Activated naive CD8-positive, alpha-beta T cell treated with anti-CD3 and anti-CD28 coated beads, Interleukin-2, amount 10 ng/mL, durations not matched to agents 7 days and 5 days (primary cell): ENCODE results near the gene MAEA. TPM values are rescaled to one million over a fixed set of nuclear protein-coding genes. Genes with fewer than 3 reads are reported as not detected.
A peak's percentile ranks its signal among the peaks of the same experiment; 100 is the strongest.

Source experiments
- ATAC-seq: fragments of 150-1000 bp; cut with Tn5 transposase; one replicate; pipeline ENCODE4 v1.10.0; 2021; ENCODE audit warnings: low read depth, moderate library complexity
- POLR2A ChIA-PET: fragments of 350-600 bp; sonication (Branson Sonifier 250); formaldehyde crosslinking; loops from one replicate; lab custom pipeline; 2021; ENCODE audit warnings: antibody characterized with exemption; lab: Charles Lee
- DNase-seq: peaks from one replicate; pipeline ENCODE4 v3.0.0; 2021
- H3K27ac Mint-ChIP-seq: one replicate; pipeline ENCODE4 v1.8.0; 2022; ENCODE audit warnings: mild to moderate bottlenecking, mixed read lengths
- H3K27me3 Mint-ChIP-seq: one replicate; pipeline ENCODE4 v1.8.0; 2022; ENCODE audit warnings: mild to moderate bottlenecking, moderate library complexity, mixed read lengths
- H3K36me3 Mint-ChIP-seq: one replicate; pipeline ENCODE4 v1.8.0; 2021; ENCODE audit warnings: mild to moderate bottlenecking, mixed read lengths
- H3K4me1 Mint-ChIP-seq: one replicate; pipeline ENCODE4 v1.8.0; 2021; ENCODE audit warnings: mixed read lengths
- H3K4me3 Mint-ChIP-seq: one replicate; pipeline ENCODE4 v1.8.0; 2022; ENCODE audit warnings: mild to moderate bottlenecking, moderate library complexity, mixed read lengths
- H3K9me3 Mint-ChIP-seq: one replicate; pipeline ENCODE4 v1.8.0; 2021; ENCODE audit warnings: mixed read lengths
- total RNA-seq, 2 experiments: library from RNA; stranded (reverse); gene quantifications; one replicate each; pipeline ENCODE4 v1.2.3, GENCODE V29; 2021

MAEA gene
- total RNA-seq, 2 experiments from 2014 or later = 73.2 to 82.9 TPM

DNA sequence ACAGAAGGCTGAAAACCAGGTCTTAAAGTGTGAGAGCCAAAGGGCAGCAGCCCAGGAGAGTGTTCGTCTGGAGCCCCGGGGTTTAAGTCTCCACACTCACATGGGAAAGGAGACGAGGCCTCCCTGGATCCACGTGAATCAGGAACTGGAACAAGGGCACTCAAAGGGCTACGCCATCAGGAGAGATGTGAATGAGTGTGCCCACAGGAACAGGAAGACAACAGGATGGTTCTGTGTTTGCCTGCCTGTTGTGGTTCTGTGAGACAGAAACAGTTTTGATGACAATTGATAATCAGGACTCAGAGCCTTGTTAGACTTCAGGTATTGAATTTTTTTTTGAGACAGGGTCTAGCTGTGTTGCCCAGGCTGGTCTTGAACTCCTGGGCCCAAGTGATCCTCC lies 35.9 kb upstream of the MAEA start:
- H3K4me1 Mint-ChIP-seq = peaks cover 29% of the 10 kb centered on the region
- POLR2A ChIA-PET = no interaction called here
- H3K9me3 Mint-ChIP-seq = peaks cover 35% of the 10 kb centered on the region
- ATAC-seq (no peak), DNase-seq (no peak)
- H3K27ac Mint-ChIP-seq = peak overlapping the region; percentile 78
- H3K4me3 Mint-ChIP-seq = peak overlapping the region; percentile 62
- no peaks in the 10 kb centered on the region for H3K27me3 Mint-ChIP-seq
- H3K36me3 Mint-ChIP-seq = peaks cover 67% of the 10 kb centered on the region

DNA sequence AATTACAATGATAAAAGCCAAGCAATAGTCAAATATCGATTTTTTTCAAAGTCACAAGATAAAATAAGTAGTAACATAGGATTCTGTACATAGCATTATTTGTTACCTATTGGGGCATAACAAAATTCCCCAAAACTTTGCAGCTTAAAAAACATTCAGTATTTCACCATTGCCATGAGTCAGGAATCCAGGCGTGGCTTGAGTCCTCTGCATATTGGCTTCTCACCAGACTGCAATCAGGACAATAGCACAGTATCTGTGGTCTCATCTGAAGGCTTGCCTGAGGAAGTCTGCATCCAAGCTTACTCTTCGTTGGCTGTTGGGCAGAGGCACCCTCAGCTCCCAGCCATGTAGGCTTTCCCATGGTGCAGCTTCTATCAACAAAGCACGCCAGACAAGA lies 34.5 kb upstream of the MAEA start:
- H3K27ac Mint-ChIP-seq = no peak overlapping the region
- ATAC-seq = no peak
- H3K4me3 Mint-ChIP-seq = no peak overlapping the region
- peaks cover 34% of the 10 kb centered on the region for H3K4me1 Mint-ChIP-seq
- POLR2A ChIA-PET = no interaction called here
- H3K27me3 Mint-ChIP-seq = no peaks in the 10 kb centered on the region
- H3K36me3 Mint-ChIP-seq = peaks cover 68% of the 10 kb centered on the region
- peaks cover 35% of the 10 kb centered on the region for H3K9me3 Mint-ChIP-seq
- DNase-seq = no peak

DNA sequence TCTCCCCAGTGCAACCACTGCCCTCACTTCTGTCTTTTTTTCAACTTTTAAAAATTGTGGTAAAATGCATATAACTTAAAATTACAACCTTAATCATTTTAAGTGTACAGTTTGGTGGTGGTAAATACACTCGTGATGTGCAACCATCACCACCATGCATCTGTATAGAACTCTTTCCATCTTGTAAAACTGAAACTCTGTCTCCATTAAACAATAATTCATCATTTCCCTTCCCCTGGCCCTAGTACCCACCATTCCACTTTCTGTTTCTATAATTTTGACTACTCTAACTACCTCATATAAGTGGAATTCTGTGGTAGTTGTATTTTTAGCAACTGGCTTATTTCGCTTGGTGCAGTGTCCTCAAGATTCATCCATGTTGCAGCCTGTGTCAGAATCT lies 34.0 kb upstream of the MAEA start:
- peaks cover 34% of the 10 kb centered on the region for H3K4me1 Mint-ChIP-seq
- H3K27ac Mint-ChIP-seq = no peak overlapping the region
- DNase-seq = no peak
- no peaks in the 10 kb centered on the region for H3K27me3 Mint-ChIP-seq
- H3K36me3 Mint-ChIP-seq = peaks cover 63% of the 10 kb centered on the region
- ATAC-seq = no peak
- POLR2A ChIA-PET = no interaction called here
- peaks cover 35% of the 10 kb centered on the region for H3K9me3 Mint-ChIP-seq
- no peak overlapping the region for H3K4me3 Mint-ChIP-seq

DNA sequence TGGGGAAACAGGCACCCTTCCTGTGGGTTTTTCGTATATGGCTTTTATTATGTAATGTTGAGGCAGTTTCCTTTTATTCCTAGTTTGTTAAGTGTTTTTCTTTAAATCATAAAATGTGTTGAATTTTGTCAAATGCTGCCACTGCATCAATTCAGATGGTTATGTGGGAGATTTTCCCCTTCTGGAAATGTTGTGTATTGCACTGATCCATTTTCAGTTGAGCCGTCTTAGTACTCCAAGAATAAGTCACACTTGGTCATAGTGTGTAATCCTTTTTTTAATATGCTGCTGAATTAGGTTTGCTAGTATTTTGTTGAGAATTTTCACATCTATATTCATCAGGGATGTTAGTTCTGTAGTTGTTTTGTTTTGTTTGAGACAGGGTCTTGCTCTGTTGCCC lies 31.2 kb upstream of the MAEA start:
- Mint-ChIP-seq H3K4me3 (no peak overlapping the region), H3K9me3 (peaks cover 27% of the 10 kb centered on the region), H3K27ac (no peak overlapping the region), H3K36me3 (peaks cover 39% of the 10 kb centered on the region), H3K27me3 (no peaks in the 10 kb centered on the region), H3K4me1 (peaks cover 27% of the 10 kb centered on the region)
- ATAC-seq = no peak
- no peak for DNase-seq
- POLR2A ChIA-PET = no interaction called here

DNA sequence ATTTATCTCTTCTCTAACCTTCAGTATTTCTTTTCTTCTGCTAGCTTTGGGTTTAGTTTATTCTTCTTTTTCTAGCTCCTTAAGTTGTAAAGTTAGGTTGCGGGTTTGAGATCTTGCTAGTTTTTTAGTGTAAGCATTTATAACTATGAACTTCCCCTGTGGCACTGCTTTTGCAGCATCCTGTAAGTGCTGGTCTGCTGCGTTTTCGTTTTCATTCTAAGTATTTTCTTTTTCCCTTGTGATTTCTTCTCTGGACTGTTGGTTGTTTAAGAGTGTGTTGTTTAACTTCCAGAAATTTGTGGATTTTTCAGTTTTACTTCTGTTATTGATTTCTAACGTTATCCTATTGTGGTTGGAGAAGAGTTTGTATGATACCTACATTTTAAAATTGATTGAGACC lies 29.7 kb upstream of the MAEA start:
- Mint-ChIP-seq H3K27ac (peak overlapping the region; percentile 61), H3K36me3 (peaks cover 30% of the 10 kb centered on the region), H3K4me1 (peaks cover 14% of the 10 kb centered on the region), H3K9me3 (peaks cover 16% of the 10 kb centered on the region), H3K4me3 (peak overlapping the region; percentile 1), H3K27me3 (no peaks in the 10 kb centered on the region)
- POLR2A ChIA-PET = interaction anchor here (2.2 kb wide), 1 partner anchor 11 kb away, joined by 11 read pairs; the partner anchor contains the start of gene CTBP1
- DNase-seq (no peak), ATAC-seq (no peak)

DNA sequence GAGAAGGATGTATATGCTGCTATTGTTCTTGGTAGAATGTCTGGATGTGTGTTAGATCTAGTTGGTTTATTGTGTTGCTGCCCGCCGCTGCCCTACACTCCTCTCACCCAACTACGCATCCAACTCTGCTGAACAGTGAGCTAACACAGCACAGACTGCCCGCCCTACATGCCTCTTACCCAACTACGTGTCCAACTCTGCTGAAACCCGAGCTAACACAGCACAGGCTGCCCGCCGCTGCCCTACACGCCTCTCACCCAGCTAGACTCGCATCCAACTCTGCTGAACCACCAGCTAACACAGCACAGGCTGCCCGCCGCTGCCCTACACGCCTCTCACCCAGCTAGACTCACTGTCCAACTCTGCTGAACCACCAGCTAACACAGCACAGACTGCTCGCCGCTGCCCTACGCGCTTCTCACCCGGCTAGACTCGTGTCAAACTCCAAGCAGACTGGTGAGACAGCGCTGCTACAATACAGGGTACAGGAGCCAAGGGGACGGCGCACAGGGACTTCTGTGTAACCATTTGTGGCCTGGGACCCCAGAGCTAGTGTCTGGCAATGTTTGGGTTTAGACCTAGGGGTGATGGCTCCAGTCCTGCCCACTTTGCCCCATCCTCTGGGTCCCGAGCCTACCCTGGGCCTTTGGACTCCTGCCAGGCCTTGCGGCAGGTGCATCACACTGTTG lies 29.1 kb upstream of the MAEA start:
- DNase-seq (no peak), ATAC-seq (no peak)
- Mint-ChIP-seq H3K4me3 (no peak overlapping the region), H3K36me3 (peaks cover 29% of the 10 kb centered on the region), H3K4me1 (peaks cover 14% of the 10 kb centered on the region), H3K27me3 (no peaks in the 10 kb centered on the region), H3K9me3 (peaks cover 15% of the 10 kb centered on the region), H3K27ac (peak overlapping the region; percentile 61)
- POLR2A ChIA-PET = interaction anchor here (2.2 kb wide), 1 partner anchor 12 kb away, joined by 11 read pairs; the partner anchor contains the start of gene CTBP1

DNA sequence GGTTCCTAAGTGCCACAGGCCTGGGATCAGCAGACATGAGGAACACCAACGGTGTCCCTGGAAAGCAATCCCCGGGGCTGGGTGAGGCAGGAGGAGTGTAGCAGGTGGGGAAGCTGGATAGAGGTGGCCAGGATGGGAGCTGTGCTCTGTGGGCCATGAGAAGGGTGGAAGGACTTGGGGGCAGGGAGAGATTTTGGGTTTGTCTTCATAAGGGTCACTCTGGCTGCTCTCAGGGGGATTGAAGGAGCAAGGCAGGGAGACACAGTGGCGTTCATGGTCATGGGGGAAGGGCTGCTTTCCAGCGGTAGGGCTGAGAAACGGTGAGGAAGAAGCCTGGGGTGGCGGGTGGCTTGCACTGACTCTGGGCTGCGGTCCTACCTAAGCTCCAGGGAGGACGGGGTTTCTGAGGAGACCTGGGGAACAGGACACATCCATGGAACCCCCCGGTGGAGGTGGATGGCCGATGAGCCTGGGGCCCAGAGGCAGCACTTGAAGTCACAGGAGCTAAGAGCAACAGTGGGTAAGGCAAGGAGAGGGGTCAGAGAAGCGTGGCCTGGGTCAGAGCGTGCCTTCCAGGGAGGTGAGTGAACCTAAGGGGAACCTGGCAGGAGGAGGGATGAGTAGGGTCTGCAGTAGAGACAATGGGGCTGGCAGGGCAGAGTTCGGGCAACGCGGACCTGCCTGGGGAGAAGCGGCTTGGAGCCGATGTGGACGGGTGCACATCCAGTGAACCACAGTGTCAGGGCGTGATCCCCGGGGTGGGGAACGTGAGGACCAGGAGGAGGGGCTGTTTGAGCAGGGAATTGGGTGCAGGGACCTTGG lies 28.4 kb upstream of the MAEA start:
- POLR2A ChIA-PET = interaction anchor here (1.1 to 2.2 kb wide), 2 partner anchors 12 to 13 kb away, joined by 3 to 11 read pairs; partner anchors contain the start of gene CTBP1

DNA sequence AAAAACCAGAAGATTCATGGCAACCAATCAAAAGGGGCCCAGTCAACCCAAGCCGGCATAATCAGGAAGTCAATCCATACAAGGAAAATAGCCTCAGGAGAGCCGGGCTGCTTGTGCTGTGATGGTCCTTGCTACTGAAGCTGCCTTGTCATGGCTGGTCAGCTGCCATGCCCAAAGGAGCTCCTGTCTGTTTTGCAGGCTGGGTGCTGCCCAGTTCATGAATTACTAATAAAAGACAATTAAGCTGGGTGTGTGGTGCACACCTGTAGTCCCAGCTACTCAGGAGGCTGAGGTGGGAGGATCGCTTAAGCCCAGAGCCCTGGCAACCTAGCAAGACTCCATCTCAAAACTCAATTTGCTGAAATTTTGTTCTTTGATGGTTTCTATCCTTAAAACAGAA lies 24.7 kb upstream of the MAEA start:
- Mint-ChIP-seq H3K9me3 (peaks cover 9% of the 10 kb centered on the region), H3K4me1 (peaks cover 23% of the 10 kb centered on the region), H3K27ac (no peak overlapping the region), H3K27me3 (no peaks in the 10 kb centered on the region), H3K36me3 (peaks cover 26% of the 10 kb centered on the region), H3K4me3 (no peak overlapping the region)
- POLR2A ChIA-PET = interaction anchor here (0.8 to 6.0 kb wide), 2 partner anchors 16 to 86 kb away, joined by 3 to 82 read pairs; partner anchors contain the start of gene CTBP1
- ATAC-seq = no peak
- no peak for DNase-seq

More for the DNA sequence above, 28.4 kb upstream of the MAEA start:
- Mint-ChIP-seq H3K27me3 (no peaks in the 10 kb centered on the region), H3K27ac (peak overlapping the region; percentile 44), H3K9me3 (peaks cover 15% of the 10 kb centered on the region), H3K4me3 (no peak overlapping the region), H3K36me3 (peaks cover 28% of the 10 kb centered on the region), H3K4me1 (peaks cover 13% of the 10 kb centered on the region)
- ATAC-seq = no peak
- DNase-seq = no peak

DNA sequence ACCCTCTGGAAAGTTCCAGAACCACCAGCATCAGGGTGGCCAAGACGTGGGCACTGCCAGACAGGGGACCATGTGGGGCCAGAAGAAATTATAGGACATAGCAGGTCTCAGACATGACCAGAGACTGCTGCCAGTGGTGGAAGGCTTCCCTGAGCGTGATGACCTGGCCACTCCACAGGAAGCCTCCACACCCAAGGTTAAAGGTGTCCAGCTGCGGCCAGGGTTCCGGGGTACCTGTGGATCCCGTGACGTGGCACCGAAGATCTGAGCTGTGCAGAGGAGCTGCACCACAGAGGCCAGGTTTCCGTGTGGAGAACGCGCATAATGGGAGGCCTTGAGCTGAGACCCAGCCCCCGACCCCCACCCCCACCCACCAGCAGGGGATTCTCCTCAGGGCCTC lies 24.3 kb upstream of the MAEA start:
- peaks cover 19% of the 10 kb centered on the region for H3K4me1 Mint-ChIP-seq
- no peak overlapping the region for H3K27ac Mint-ChIP-seq
- DNase-seq = no peak
- no peak overlapping the region for H3K4me3 Mint-ChIP-seq
- POLR2A ChIA-PET = interaction anchor here (0.8 to 6.0 kb wide), 3 partner anchors 16 to 85 kb away, joined by 3 to 82 read pairs (median 13); partner anchors contain the start of genes CTBP1 and MAEA
- H3K36me3 Mint-ChIP-seq = peaks cover 25% of the 10 kb centered on the region
- H3K9me3 Mint-ChIP-seq = peaks cover 9% of the 10 kb centered on the region
- no peaks in the 10 kb centered on the region for H3K27me3 Mint-ChIP-seq
- ATAC-seq = no peak

DNA sequence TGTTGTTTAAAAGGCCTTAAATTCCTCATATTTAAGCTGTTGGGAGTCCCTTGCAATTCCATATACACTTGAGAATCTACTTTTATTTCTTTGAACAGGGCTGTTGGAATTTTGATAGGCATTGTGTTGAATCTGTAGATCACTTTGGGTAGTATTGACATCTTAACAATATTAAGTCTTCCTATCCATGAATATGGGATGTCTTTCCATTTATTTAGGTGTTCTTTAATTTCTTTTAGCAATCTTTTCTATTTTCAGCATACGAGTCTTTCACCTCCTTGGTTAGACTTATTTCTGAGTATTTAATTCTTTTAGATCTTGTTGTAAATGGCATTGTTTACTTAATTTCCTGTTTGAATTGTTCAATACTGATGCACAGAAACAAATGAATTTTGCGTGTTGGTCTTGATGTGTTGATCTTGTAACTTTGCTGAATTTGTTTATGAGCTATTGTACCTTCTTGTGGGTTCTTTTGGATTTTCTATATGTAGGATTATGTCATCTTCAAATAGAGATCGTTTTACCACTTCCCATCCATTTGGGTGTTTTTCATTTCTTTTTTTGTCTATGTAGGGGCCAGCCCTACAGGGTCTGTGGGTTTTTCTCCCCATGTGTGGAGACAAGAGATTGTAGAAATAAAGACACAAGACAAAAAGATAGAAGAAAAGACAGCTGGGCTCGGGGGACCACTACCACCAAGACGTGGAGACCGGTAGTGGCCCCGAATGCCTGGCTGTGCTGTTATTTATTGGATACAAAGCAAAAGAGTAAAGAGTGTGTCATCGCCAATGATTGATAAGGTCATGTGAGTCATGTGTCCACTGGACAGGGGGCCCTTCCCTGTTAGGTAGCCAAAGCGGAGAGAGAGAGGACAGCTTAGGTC lies 22.6 kb upstream of the MAEA start:
- ATAC-seq = peak; percentile 65
- Mint-ChIP-seq H3K27ac (peak overlapping the region; percentile 93), H3K27me3 (no peaks in the 10 kb centered on the region), H3K4me3 (peak overlapping the region; percentile 79), H3K4me1 (peaks cover 16% of the 10 kb centered on the region), H3K36me3 (peaks cover 24% of the 10 kb centered on the region), H3K9me3 (peaks cover 10% of the 10 kb centered on the region)
- POLR2A ChIA-PET = interaction anchor here (0.5 to 6.0 kb wide), 8 partner anchors 18 to 369 kb away, joined by 3 to 82 read pairs (median 5); partner anchors contain the start of genes CTBP1, MAEA and UVSSA
- DNase-seq = no peak

DNA sequence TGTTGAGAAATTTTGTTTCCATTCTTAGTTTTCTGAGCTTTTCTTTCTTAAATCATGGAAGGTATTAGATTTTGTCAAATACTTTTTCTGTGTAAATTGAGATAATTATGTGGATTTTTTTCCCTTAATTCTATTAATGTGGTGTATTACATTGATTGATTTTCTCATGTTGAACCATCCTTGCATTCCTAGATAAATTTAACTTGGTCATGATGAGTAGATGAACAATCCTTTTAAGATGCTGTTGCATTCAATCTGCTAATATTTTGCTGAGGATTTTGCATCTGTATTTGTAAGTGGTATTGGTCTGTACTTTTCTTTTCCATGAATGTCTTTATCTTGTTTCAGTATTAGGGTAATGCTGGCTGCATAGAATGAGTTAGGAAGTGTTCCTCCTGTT lies 20.5 kb upstream of the MAEA start:
- ATAC-seq = no peak
- POLR2A ChIA-PET = interaction anchor here (0.9 to 6.0 kb wide), 3 partner anchors 20 to 77 kb away, joined by 4 to 82 read pairs (median 13); partner anchors contain the start of genes CTBP1 and MAEA
- no peak for DNase-seq
- H3K36me3 Mint-ChIP-seq = peaks cover 24% of the 10 kb centered on the region
- H3K27me3 Mint-ChIP-seq = no peaks in the 10 kb centered on the region
- H3K4me3 Mint-ChIP-seq = no peak overlapping the region
- no peak overlapping the region for H3K27ac Mint-ChIP-seq
- H3K4me1 Mint-ChIP-seq = peaks cover 16% of the 10 kb centered on the region
- H3K9me3 Mint-ChIP-seq = peaks cover 10% of the 10 kb centered on the region

DNA sequence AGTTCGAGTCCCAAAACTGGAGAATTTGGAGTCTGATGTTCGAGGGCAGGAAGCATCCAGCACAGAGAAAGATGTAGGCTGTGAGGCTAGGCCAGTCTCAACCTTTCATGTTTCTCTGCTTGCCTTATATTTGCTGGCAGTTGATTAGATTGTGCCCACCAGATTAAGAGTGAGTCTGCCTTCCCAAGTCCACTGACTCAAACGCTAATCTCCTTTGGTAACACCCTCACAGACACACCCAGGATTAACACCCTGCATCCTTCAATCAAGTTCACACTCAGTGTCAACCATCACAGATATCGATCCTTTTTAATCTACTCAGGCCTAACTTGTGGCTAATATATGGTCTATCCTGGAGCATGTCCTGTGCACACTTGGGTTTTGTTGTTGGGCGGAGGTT lies 18.0 kb upstream of the MAEA start:
- H3K4me1 Mint-ChIP-seq = peaks cover 10% of the 10 kb centered on the region

More for the DNA sequence above, 18.0 kb upstream of the MAEA start:
- Mint-ChIP-seq H3K27ac (no peak overlapping the region), H3K27me3 (no peaks in the 10 kb centered on the region), H3K4me3 (no peak overlapping the region), H3K9me3 (peaks cover 5% of the 10 kb centered on the region), H3K36me3 (peaks cover 11% of the 10 kb centered on the region)
- no peak for DNase-seq
- no peak for ATAC-seq
- POLR2A ChIA-PET = interaction anchor here (1.5 kb wide), 1 partner anchor 104 kb away, joined by 3 read pairs; no protein-coding TSS in a partner anchor
